Embryonic facial prominence (tissue), 1 donor: ENCODE data around the gene DOCK11.

Experiments
- DNase-seq: peaks from one replicate; pipeline ENCODE4 v3.0.0-alpha.2; 2016; ENCODE audit errors: extremely low spot score

Gene DOCK11

DNA sequence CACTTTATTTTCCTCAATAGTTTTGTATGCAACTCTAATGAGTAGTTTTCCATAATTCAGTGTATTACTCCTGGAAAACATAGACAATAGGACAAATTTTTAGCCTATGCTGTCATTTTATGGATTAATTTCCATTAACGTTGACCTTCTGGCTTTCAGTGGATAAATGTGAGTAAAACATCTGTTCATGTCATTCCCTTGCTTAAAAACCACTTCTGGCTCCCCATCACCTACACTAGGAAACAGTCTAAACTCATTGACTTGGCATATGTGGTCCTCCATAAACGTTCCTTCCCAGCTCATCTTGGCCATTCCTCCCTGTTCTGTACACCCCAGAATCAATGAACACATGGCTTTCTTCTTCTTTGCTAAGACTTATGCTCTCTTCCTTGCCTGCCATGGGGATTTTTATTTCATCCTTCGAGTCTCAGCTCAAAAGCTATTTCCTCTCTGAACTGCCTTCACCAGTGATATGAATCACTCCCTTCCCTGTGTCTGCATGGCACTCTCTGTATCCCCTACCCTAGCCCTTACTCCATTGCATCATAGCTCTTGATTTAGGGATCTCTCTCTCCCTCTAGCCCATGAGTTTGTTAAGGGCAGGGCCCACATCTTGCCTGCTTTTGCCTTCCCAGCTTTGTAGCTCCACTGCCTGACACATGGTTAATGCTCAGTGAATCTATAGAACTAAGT, 34.8 kb downstream of the DOCK11 start:
- no peak for DNase-seq

- no peak for DNase-seq
Measured at GRCh38 chrX:118534716-118535493, 39.3 kb downstream of the DOCK11 start.

DNA sequence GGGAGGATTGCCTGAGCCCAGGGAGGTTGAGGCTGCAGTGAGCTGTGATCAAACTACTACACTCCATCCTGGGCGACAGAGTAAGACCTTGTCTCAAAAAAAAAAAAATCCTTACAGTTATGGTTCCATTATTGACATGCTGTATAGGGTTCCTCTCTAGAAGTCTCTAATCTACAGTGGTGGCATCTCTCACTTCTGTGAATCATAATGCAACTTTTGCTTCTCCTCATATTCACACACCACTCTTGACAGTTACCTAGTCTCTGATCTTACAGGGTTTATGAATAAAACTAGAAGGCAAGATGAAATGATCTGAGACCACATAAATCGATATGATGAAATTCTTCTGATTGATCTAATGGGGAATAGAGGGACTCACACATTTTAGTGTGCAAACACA, 40.6 kb downstream of the DOCK11 start:
- no peak for DNase-seq

GRCh38 chrX:118536687-118537461, 41.3 kb downstream of the DOCK11 start:
- DNase-seq: no peak

GRCh38 chrX:118538386-118538785, 42.8 kb downstream of the DOCK11 start:
- no peak for DNase-seq

DNA sequence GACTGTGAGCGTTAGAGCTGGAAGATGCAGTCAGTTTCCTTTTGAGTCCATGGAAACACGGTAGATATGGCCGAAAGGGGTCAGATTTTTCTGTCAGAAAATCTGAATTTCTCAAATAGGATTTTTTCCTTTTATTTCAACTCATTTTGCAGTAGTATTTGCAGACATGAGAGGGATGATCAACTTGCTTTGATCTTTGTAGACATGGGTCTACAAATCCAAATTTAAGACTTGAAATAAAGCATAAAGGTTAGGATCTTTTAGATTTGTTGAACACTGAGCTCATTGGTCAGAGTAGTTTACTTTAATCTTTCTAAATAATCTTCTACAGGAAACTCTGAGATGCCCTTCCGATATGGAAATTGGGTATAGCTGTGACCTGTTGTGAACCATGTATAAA, 44.7 kb downstream of the DOCK11 start:
- DNase-seq: no peak

- no peak for DNase-seq
Measured at GRCh38 chrX:118541482-118541881, 45.9 kb downstream of the DOCK11 start.

GRCh38 chrX:118545510-118545909, 49.9 kb downstream of the DOCK11 start:
- DNase-seq: no peak

GRCh38 chrX:118548841-118549240, 53.2 kb downstream of the DOCK11 start:
- DNase-seq: no peak

DNA sequence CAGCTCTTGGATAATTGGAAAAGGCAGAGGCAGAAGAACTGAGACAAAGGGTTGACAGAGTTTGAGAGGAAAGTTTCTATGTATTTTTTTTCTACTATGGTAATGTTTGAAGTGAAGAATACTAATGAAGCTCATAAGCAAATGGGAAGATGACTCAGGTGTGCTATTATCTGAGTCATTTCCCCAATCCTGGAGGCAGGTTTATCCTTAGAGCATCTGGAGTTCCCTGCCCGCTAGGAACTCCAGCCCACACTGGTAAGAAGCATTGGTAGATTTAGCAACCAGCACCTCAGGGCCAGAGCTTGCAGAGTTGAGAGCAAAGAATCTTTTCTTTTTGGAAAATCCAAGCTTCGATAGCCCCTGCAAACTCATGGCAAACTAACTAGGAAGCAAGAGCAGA, 55.2 kb downstream of the DOCK11 start:
- no peak for DNase-seq

GRCh38 chrX:118551426-118551825, 55.8 kb downstream of the DOCK11 start:
- DNase-seq: no peak

GRCh38 chrX:118552121-118552900, 56.7 kb downstream of the DOCK11 start:
- no peak for DNase-seq

GRCh38 chrX:118553042-118553710, 57.6 kb downstream of the DOCK11 start:
- no peak for DNase-seq

- DNase-seq: no peak
Measured at GRCh38 chrX:118554511-118554910, 58.9 kb downstream of the DOCK11 start.

DNA sequence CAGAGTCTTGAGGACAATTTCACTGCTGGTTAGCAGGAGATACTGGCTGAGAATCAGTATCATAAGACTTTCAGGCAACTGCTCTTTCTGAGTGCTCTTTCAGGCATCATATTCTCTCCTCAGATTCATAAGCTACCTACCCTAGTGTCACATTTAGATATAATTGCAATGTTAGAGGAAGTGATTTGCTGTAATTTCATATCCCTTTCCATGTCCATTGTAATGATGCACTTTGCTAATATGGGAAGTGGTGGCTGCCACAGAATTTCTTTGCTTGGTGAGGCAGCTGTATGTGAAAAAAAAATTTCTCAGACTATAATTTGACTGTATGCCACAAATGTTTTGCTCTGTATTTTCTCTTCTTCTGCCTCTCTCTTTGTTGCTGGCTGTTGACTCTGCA, 63.3 kb downstream of the DOCK11 start:
- no peak for DNase-seq

DNA sequence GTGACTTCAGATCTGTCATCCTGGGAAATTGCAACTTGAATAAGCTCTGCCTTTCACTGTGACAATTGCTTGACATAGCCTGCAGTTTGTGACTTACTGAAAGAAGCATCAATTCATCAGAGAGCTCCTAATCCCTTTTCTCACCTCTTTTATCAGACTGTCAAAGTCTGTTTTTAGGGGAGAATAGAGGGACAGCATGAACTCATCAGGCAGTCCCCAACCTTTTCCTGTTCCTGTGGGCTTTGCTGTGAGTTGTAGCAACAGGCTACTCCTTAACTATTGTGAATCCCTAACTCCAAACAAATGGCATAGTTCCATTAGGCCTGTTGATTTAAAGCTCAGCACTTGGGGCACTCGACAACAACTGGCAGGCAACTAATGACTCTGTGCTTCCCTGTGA, 64.9 kb downstream of the DOCK11 start:
- DNase-seq: no peak

GRCh38 chrX:118562582-118563164, 67.1 kb downstream of the DOCK11 start:
- DNase-seq: no peak

DNA sequence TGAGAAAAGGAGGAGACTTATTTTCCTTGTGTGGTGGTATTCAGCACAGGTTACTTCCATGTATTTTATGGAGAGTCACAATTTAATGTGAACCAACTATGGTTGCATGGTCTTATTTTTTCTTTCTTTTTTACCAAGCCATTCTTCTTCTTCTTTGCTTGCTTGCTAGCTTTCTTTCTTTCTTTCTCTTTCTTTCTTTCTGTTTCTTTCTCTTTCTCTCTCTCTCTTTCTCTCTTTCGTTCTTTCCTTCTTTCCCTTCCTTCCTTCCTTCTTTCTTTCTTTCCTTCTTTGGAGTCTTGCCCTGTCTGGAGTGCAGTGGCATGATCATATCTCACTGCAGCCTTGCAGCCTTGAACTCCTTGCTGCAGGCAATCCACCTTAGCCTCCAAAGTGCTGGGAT, 68.9 kb downstream of the DOCK11 start:
- no peak for DNase-seq

- DNase-seq: no peak
Measured at GRCh38 chrX:118565853-118566252, 70.2 kb downstream of the DOCK11 start.

- no peak for DNase-seq
Measured at GRCh38 chrX:118566359-118566758, 70.7 kb downstream of the DOCK11 start.

DNA sequence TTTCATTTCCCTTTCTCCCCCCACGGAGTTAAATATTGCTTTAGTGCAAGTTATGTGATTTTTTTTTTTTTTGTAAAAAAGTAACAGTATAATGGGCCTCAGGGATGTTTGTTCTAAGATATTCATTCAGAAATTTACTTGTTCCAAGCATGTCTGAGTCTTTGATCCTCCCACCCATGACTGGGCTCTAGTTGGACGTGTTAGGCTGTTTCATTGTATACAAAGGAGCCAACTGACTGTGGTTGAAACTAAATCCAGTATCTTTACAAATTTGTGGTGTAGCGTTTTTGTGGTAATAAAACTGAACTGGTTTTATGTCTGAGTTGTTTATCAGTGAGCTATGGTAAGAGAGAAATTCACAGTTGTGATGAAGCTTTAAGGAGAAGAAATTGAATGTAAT, 74.1 kb downstream of the DOCK11 start:
- no peak for DNase-seq
